Adrenal gland (tissue), 12 donors: ENCODE data around the gene PARD6G. TPM values are rescaled to one million over a fixed set of nuclear protein-coding genes. Genes with fewer than 3 reads are reported as not detected.

Experiments used
- DNase-seq, 7 donors: peaks; one replicate each; pipeline ENCODE4 v3.0.0-alpha.2; 2019 to 2020
- H3K27ac ChIP-seq, 5 donors: fragments of 200-600 bp; sonication (generic) in 4 of 5; 1 replicate in 3 of 5; 2 replicates in 2 of 5; pipeline versions ENCODE4 v1.5.1 to v1.8.0; 2016 to 2020; ENCODE audit warnings: mild to moderate bottlenecking in 1 of 5
- H3K27me3 ChIP-seq: fragments of 200-600 bp; 2 replicates; pipeline ENCODE4 v1.8.0; 2021
- H3K36me3 ChIP-seq, 2 donors: fragments of 200-600 bp; replicated peaks in 1 of 2; 1 replicate in 1 of 2; 2 replicates in 1 of 2; pipeline versions ENCODE4 v1.5.1 to v1.8.0; 2018 to 2022
- H3K4me1 ChIP-seq, 2 donors: fragments of 200-600 bp; replicated peaks in 1 of 2; 1 replicate in 1 of 2; 2 replicates in 1 of 2; pipeline versions ENCODE4 v1.5.1 to v1.8.0; 2018 to 2021
- H3K4me3 ChIP-seq, 4 donors: fragments of 200-600 bp; sonication (generic) in 3 of 4; one replicate each; pipeline ENCODE4 v1.5.1; 2016 to 2018
- H3K9me3 ChIP-seq, 3 donors: fragments of 200-600 bp; sonication (generic) in 1 of 3; replicated peaks in 1 of 3; 1 replicate in 2 of 3; 2 replicates in 1 of 3; pipeline versions ENCODE4 v1.5.1 to v1.8.0; 2016 to 2021
- POLR2A ChIP-seq, 2 donors: fragments of 450-650 bp; IDR thresholded peaks; one replicate each; pipeline ENCODE4 v1.6.1; 2017; ENCODE audit warnings: antibody characterized with exemption in 2 of 2, mild to moderate bottlenecking in 2 of 2, moderate library complexity in 1 of 2
- WGBS, 4 donors: extraction: QIAGEN DNeasy Blood & Tissue Kit in 2 of 4; methylation state at CpG; one replicate each; pipeline versions ENCODE4 v1.1.5 to v1.1.7; 2013 to 2017; 5-methylcytosine and 5-hydroxymethylcytosine counted together
- intact Hi-C, 2 donors: fragments of 100-400 bp; cut with DNase I; formaldehyde crosslinking; loops; one replicate each; pipeline versions ENCODE4 v1.14.1 to v1.15.0; 2022 to 2023
- polyA plus RNA-seq, 3 donors: library from polyadenylated mRNA; stranded (reverse); fragments of 200-250 nt in 2 of 3; fragments of 350-450 nt in 1 of 3; fragmentation: Illumina TruSeq in 1 of 3; extraction: RNeasy Lipid Tissue Mini Kit (QIAGEN cat#74804) in 1 of 3; gene quantifications; one replicate each; pipeline ENCODE4 v1.2.3, GENCODE V29; 2013 to 2014
- total RNA-seq, 9 donors: library from RNA; depleted of rRNA in 4 of 9; stranded (reverse); fragments of >200 nt in 4 of 9; fragments of 120-200 nt in 1 of 9; fragmentation: NEBNext Ultra II Directional in 1 of 9; extraction: Animal tissue kit (Norgen Biotek cat#: 25700) in 1 of 9; gene quantifications; one replicate each; pipeline versions ENCODE4 v1.1.0 to v1.2.4, GENCODE V29; 2013 to 2023
- TF ChIP-seq, protein P1 (sequence below), 6 experiments: fragments of 450-650 bp in 4 of 6; fragments of 200-600 bp in 2 of 6; sonication (generic) in 1 of 6; IDR thresholded peaks; 1 replicate in 5 of 6; 2 replicates in 1 of 6; pipeline versions ENCODE4 v1.5.1 to v1.8.0; 2016 to 2021; ENCODE audit warnings: antibody characterized with exemption in 6 of 6, mild to moderate bottlenecking in 2 of 6, moderate library complexity in 1 of 6
- donor health status: healthy with polysubstance abuse.
- donor health status: Bipolar disorder and iron deficiency.
- donor health status: DM: yes; HTN: yes; CAD: no.
- donor health status: DM: no; HTN: no; CAD: no.
- donor health status: DM: no; HTN: no; CAD: no.
- donor health status: DM: yes; HTN: yes; CAD: no.

PARD6G gene
- total and polyA plus RNA-seq, 12 donors: 0.95 to 4.3 (median 2.3) TPM

DNA sequence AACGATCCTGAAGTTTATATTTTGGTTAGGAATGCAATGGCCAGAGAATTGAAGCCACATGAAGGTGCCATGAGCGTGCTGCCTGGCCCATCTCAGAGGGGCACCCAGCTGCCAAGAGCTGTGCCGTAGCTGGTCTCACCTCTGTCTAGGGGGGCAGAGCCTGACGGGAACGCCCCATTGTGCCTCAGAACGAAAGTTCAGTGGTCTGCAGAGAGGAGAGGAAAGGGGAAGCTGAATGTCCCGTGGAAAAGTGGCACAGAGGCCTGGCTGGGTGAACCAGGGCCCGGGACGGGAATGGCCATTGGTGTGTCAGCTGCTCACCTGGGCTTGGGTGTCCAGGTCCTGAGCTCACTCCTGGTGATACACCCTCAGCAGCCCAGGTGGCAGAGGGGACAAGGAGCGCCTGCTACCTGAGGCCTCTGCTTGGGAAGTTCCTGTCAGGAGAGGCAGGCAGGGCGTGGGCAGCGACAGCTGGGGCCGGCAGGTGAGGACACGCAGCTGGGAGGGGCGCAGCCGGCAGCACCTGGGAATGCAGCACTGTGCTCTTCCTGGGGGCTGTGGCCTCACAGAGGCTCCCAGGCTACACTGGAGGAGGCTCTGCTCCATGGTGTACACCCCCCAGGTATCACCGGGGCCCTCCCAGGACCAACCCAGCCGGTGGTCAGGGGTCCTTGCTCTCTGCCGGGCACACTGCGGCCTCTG, 67.3 kb downstream of the PARD6G start:
- no peak for DNase-seq
- intact Hi-C loops: no loop called here

DNA sequence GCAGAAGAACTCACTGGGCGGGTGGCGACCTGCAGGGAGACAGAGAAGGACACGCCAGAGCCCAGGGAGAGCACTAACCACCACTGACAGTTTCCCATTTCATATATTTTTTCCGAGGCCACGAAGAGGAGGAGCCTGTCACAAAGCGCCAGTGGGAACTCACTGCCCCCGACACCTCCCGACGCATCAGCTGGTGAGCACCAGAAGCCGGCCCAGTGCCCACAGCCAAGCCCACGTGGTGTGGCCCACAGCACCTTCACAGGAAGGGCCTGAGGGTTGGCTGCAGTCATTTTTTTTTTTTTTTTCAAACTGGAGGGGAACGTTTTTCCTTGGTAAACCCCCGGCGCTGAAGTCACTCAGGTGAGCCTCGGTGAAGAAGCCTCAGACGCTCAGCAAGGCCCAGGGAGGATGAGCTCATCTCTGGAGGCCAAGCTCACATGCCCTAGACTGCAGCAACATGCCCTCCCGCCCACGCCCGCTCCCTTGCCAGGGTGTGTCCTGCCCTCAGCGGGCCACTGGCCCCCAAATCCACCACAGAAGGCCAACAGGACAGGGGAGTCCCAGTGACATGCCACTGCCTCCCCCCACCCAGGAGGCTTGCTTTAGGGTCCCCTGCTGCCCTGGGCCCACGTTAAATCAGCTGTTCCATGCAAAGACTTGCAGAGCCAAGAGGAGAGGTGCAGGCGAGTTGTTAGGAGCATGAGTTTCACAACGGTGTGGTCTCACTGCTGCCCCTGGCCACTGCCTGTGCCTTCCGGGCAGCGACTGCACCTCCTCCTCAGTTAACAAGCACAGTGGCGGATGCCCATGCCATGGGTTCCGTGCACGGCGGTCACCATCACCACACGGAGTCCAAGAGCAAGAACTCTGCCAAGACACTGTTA, 68.1 kb downstream of the PARD6G start:
- no peak for TF ChIP-seq POLR2A (IDR thresholded peaks at IDR 0.05)
- TF ChIP-seq, protein P1, sequence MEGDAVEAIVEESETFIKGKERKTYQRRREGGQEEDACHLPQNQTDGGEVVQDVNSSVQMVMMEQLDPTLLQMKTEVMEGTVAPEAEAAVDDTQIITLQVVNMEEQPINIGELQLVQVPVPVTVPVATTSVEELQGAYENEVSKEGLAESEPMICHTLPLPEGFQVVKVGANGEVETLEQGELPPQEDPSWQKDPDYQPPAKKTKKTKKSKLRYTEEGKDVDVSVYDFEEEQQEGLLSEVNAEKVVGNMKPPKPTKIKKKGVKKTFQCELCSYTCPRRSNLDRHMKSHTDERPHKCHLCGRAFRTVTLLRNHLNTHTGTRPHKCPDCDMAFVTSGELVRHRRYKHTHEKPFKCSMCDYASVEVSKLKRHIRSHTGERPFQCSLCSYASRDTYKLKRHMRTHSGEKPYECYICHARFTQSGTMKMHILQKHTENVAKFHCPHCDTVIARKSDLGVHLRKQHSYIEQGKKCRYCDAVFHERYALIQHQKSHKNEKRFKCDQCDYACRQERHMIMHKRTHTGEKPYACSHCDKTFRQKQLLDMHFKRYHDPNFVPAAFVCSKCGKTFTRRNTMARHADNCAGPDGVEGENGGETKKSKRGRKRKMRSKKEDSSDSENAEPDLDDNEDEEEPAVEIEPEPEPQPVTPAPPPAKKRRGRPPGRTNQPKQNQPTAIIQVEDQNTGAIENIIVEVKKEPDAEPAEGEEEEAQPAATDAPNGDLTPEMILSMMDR (IDR thresholded peaks at IDR 0.05): no peak
- H3K9me3 ChIP-seq: no peaks in the 10 kb centered on the region
- no peaks in the 10 kb centered on the region for H3K27me3 ChIP-seq
- no peak overlapping the region for H3K27ac ChIP-seq
- H3K4me1 ChIP-seq: no peaks in the 10 kb centered on the region
- 88 to 91% (median 89%) methylated on average over 25 to 30 of the region's 30 CpGs for WGBS, 4 donors
- H3K36me3 ChIP-seq: no peaks in the 10 kb centered on the region
- no peak for DNase-seq
- intact Hi-C loops: no loop called here
- no peak overlapping the region for H3K4me3 ChIP-seq

More for the DNA sequence above, 67.3 kb downstream of the PARD6G start:
- Histone ChIP-seq H3K27me3 (no peaks in the 10 kb centered on the region), H3K27ac (no peak overlapping the region), H3K4me1 (no peaks in the 10 kb centered on the region), H3K4me3 (no peak overlapping the region), H3K9me3 (no peaks in the 10 kb centered on the region), H3K36me3 (no peaks in the 10 kb centered on the region)
- WGBS, 4 donors: 69 to 91% (median 87%) methylated on average over 10 to 20 of the region's 20 CpGs
- TF ChIP-seq POLR2A (IDR thresholded peaks at IDR 0.05): no peak
- TF ChIP-seq, protein P1 (IDR thresholded peaks at IDR 0.05): no peak

DNA sequence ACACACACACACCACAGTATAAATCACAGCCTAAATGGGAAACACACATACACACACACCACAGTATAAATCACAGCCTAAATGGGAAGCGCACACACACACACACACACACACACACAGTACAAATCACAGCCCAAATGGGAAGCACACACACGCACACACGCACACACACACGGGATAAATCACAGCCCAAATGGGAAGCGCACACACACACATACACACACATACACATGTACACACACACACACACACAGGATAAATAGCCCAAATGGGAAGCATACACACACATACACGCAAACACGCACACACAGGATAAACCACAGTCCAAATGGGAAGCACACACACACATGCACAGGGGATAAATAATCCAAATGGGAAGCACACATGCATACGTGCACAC, 70.2 kb downstream of the PARD6G start:
- Histone ChIP-seq H3K4me3 (no peak overlapping the region), H3K27me3 (no peaks in the 10 kb centered on the region), H3K27ac (no peak overlapping the region), H3K36me3 (no peaks in the 10 kb centered on the region), H3K9me3 (no peaks in the 10 kb centered on the region), H3K4me1 (no peaks in the 10 kb centered on the region)
- WGBS, 4 donors: 81 to 89% (median 85%) methylated on average over 3 to 8 of the region's 8 CpGs
- TF ChIP-seq, protein P1 (IDR thresholded peaks at IDR 0.05): no peak
- TF ChIP-seq POLR2A (IDR thresholded peaks at IDR 0.05): no peak
- intact Hi-C loops: no loop called here
- no peak for DNase-seq

DNA sequence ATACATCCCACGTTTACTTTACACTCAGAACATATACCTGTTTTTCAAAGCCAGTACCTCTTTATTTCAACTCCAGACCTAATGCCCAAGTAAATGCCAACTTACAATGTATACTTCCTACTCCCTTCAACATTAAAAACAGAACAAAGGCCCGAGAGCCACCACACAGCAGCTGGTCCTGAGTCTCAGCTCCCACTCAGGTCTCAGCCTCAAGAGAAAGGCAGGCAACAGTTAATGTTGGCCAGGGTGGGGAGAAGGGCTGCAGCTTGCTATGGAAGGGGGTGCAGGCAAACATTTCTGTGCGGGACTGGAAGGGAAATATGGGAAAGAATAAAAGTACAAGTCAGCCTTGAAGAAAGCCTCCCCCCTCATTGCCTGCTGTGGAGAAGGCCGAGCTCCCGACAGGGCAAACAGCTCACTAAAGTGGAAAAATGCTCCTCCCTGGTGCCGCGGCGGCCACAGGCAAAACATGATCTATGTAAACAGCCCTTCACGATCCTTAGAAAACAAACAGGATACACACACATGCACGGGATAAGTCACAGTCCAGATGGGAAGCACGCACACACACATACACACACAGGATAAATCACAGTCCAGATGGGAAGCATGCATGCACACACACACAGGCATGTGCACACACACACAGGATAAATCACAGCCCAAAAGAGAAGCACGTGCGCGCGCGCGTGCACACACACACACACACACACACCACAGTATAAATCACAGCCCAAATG, 70.8 kb downstream of the PARD6G start:
- H3K9me3 ChIP-seq: no peaks in the 10 kb centered on the region
- H3K27me3 ChIP-seq: no peaks in the 10 kb centered on the region
- no peak for TF ChIP-seq POLR2A (IDR thresholded peaks at IDR 0.05)
- TF ChIP-seq, protein P1 (IDR thresholded peaks at IDR 0.05): no peak
- H3K36me3 ChIP-seq: no peaks in the 10 kb centered on the region
- H3K4me3 ChIP-seq: no peak overlapping the region
- 57 to 66% (median 63%) methylated on average over 17 of the region's 17 CpGs for WGBS, 4 donors
- no peak overlapping the region for H3K27ac ChIP-seq
- DNase-seq: no peak
- intact Hi-C loops: no loop called here
- peaks cover 0 to 1% of the 10 kb centered on the region in 2 donors for H3K4me1 ChIP-seq
